GM10847 (cell line): Measurements from ENCODE around the gene ANK3.

ENCODE experiments used
- POLR2A ChIP-seq: IDR thresholded peaks from 2 replicates; pipeline ENCODE4 v1.6.1; 2011; ENCODE audit not compliant: insufficient read length; ENCODE audit errors: extremely low read depth

ANK3 gene

GRCh38 chr10:60236869-60237524 is 152.7 kb downstream of the ANK3 start:
- TF ChIP-seq POLR2A = no peak

GRCh38 chr10:60235001-60235400 is 154.7 kb downstream of the ANK3 start:
- no peak for TF ChIP-seq POLR2A

GRCh38 chr10:60234551-60234950 is 155.1 kb downstream of the ANK3 start:
- no peak for TF ChIP-seq POLR2A

- TF ChIP-seq POLR2A = no peak
Measured at GRCh38 chr10:60230892-60231291, 158.8 kb downstream of the ANK3 start.

GRCh38 chr10:60224066-60224705 is 165.5 kb downstream of the ANK3 start:
- TF ChIP-seq POLR2A = no peak

- no peak for TF ChIP-seq POLR2A
Measured at GRCh38 chr10:60222047-60222446, 167.6 kb downstream of the ANK3 start.

- TF ChIP-seq POLR2A = no peak
Measured at GRCh38 chr10:60212195-60212594, 177.5 kb downstream of the ANK3 start.

- no peak for TF ChIP-seq POLR2A
Measured at GRCh38 chr10:60209874-60210570, 179.7 kb downstream of the ANK3 start.

- no peak for TF ChIP-seq POLR2A
Measured at GRCh38 chr10:60208676-60209269, 180.9 kb downstream of the ANK3 start.

- TF ChIP-seq POLR2A = no peak
Measured at GRCh38 chr10:60207894-60208293, 181.8 kb downstream of the ANK3 start.

GRCh38 chr10:60206735-60207134 is 182.9 kb downstream of the ANK3 start:
- TF ChIP-seq POLR2A = no peak

- TF ChIP-seq POLR2A = no peak
Measured at GRCh38 chr10:60205741-60206140, 183.9 kb downstream of the ANK3 start.

GRCh38 chr10:60203993-60204618 is 185.6 kb downstream of the ANK3 start:
- TF ChIP-seq POLR2A = no peak

GRCh38 chr10:60200682-60201053 is 189.0 kb downstream of the ANK3 start:
- TF ChIP-seq POLR2A = no peak

- no peak for TF ChIP-seq POLR2A
Measured at GRCh38 chr10:60200012-60200681, 189.5 kb downstream of the ANK3 start.

GRCh38 chr10:60197206-60197605 is 192.5 kb downstream of the ANK3 start:
- TF ChIP-seq POLR2A = no peak

- TF ChIP-seq POLR2A = no peak
Measured at GRCh38 chr10:60194421-60194820, 195.3 kb downstream of the ANK3 start.
